ENCODE results near the gene VEZT.
"Not testable (repeated sequence)": the region's sequence is repeated elsewhere in the genome, so short reads cannot be mapped to it uniquely, and the experiment has no call there.

The VEZT gene

DNA sequence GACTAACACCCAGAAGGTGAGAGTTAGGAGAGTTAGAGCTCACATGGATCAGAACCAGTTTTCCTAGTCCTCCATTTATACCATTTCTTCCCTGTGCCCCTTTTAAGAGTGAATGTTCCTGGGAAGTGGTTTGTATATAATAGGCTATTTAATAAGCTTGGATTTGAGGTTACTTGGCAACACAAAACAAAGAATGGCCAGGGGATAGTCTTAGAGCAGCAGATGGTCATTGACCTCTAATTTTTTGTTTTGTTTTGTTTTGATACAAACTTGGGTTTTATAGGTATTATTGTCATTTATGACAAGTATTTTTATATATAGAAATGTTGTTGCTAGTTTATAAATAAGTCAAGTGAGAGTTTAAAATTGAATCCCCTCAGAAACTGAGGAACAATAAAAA is 35.8 kb downstream of the VEZT start:
- no peak for DNase-seq (ENCODE audit: low read depth in 3 of 3, low spot score in 1 of 3)

DNA sequence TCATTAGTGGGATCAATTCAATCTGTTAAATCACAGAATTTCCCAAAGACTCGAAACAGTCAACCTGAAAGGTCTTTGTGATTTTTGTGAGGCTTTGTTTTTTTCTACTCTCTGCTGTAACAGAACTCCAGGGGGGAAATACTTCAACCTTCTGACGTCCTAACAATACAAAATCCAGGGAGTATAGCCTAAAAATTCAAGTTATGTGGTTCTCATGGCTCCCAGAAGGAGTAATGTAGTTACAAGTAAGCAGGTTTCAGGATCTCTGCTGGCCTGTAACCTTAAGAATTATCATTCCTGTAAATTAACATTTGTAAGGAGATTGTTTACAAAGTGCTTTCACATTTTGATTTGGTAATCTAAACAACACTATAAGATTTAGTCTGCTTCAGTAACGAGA is 39.9 kb downstream of the VEZT start:
- no peak for DNase-seq (ENCODE audit: low read depth in 3 of 3, low spot score in 1 of 3)

DNA sequence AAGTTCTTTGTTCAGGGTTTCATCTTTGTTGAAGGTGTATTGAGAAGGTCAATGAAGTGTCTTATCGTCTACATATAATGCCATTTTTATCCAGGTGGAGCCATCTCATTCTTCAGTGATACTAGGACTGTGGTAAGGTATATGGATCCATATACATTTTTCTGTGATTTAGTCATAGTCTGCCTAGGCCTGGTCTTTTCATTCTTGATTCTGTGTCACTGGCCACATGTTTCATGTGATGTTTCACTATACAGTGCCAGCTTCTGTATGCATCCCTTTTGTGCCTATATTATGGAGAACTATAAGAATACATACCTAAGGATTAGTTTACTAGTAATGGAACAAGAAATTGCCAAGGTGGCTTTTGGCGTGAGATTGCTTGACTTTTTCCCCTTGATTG is 40.5 kb downstream of the VEZT start:
- DNase-seq (ENCODE audit: low read depth in 3 of 3, low spot score in 1 of 3): no peak

DNA sequence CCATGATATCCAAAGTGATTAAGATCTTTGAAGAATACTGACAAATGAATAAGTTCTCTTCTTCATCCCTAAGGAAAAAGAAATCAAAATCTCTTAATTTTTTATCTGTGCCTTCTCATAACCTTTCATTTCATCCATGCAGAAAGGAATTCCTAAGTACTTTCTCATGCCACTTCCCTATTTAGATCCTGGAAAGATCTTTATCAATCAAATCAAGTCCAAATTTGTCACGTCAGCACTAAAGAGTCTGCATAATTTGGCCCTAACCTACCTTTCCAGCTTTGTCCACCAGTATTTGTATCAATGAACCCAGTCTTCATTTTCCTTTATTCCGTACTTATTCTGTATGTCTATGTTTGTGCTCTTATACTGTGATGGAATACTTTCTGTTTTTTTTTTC is 41.2 kb downstream of the VEZT start:
- DNase-seq (ENCODE audit: low read depth in 3 of 3, low spot score in 1 of 3): no peak

GRCh38 chr12:95259368-95259767 is 41.8 kb downstream of the VEZT start:
- no peak for DNase-seq (ENCODE audit: low read depth in 3 of 3, low spot score in 1 of 3)

GRCh38 chr12:95261109-95261508 is 43.5 kb downstream of the VEZT start:
- DNase-seq (ENCODE audit: low read depth in 3 of 3, low spot score in 1 of 3): no peak

DNA sequence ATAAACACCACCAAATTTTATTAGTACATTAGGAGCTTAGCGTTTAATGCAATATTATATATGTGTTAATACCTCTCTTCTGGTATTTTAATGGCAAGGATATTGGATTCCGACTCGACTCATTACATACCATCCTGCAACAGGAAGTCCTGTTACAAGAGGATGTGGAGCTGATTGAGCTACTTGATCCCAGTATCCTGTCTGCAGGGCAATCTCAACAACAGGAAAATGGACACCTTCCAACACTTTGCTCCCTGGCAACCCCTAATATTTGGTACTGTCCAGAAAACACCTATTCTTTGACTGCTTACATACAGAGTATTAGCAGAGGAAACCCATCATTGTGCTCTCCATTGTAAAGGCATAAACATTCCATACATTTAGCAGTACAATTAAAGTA is 45.2 kb downstream of the VEZT start:
- no peak for DNase-seq (ENCODE audit: low read depth in 3 of 3, low spot score in 1 of 3)

- DNase-seq (ENCODE audit: low read depth in 3 of 3, low spot score in 1 of 3): no peak
Measured at GRCh38 chr12:95265765-95266164, 48.2 kb downstream of the VEZT start.

GRCh38 chr12:95266254-95266653 is 48.6 kb downstream of the VEZT start:
- DNase-seq (ENCODE audit: low read depth in 3 of 3, low spot score in 1 of 3): no peak

DNA sequence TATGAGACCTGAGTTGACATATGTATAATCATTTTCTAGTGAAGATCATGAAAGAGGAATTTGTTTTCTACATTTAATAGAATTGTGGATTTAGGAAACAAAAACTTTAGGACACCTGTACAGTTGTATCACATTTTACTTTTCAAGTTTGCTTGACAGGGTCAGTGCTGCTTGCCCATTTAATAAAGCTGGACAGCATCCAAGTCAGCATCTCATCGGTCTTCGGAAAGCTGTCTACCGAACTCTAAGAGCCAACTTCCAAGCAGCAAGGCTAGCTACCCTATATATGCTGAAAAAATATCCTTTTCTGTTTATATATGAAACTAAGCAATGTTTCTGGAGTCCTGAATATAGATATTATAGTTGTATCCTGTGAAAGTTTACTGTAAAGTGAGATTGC is 52.3 kb downstream of the VEZT start:
- DNase-seq (ENCODE audit: low read depth in 3 of 3, low spot score in 1 of 3): no peak

DNA sequence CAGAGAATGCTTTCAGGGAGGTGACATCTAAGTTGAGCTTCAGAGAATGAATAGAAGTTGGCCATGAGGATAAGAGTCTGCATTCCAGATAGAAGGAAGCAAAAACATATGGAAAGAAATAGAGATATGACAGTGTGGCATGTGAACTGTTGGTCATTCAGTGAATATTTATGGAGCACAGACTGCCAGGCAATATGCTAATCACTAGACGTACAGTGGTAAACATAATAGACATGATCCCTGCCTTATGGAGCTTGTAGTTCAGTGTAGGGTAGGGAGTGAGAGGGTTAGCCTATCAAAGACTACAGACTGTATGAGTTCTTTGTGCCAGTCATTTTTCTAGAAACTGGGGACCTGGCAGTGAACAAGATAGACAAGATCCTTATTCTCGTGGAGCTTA is 53.9 kb downstream of the VEZT start:
- no peak for DNase-seq (ENCODE audit: low read depth in 3 of 3, low spot score in 1 of 3)

GRCh38 chr12:95277139-95277538 is 59.5 kb downstream of the VEZT start:
- no peak for DNase-seq (ENCODE audit: low read depth in 3 of 3, low spot score in 1 of 3)

DNA sequence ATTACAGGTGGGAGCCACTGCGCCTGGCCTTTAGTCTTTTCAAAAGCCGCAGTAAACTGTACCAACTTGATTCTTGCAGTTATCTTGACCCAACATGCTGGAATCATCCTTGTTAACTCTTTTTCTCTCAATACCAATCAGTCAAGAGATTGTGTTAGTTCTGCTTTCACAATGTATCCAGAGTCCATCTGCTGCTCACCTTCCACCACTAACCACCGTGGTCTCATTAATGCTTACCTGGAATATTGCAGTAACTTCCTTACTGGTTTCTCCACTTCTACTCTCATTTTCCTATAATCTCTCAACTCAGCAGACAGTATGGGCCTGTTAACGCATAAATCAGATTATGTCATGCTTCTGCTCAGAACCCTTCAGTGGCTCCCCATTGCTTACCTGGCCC is 62.2 kb downstream of the VEZT start:
- no peak for DNase-seq (ENCODE audit: low read depth in 3 of 3, low spot score in 1 of 3)

DNA sequence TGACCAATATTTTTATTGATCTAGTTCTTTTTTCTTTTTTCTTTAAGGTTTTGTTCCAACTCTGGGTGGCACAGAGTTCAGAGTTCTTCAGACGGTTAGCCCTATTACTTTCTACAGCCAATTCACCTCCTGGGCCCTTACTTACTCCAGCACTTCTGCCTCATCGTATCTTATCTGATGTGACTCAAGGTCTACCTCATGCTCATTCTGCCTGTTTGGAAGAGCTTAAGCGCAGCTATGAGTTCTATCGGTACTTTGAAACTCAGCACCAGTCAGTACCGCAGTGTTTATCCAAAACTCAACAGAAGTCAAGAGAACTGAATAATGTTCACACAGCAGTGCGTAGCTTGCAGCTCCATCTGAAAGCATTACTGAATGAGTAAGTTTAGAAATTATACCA is 64.7 kb downstream of the VEZT start:
- no peak for DNase-seq (ENCODE audit: low read depth in 3 of 3, low spot score in 1 of 3)

- no peak for DNase-seq (ENCODE audit: low read depth in 3 of 3, low spot score in 1 of 3)
Measured at GRCh38 chr12:95283371-95283770, 65.8 kb downstream of the VEZT start.

- DNase-seq (ENCODE audit: low read depth in 3 of 3, low spot score in 1 of 3): no peak
Measured at GRCh38 chr12:95286713-95287112, 69.1 kb downstream of the VEZT start.

- DNase-seq (ENCODE audit: low read depth in 3 of 3, low spot score in 1 of 3): no peak
Measured at GRCh38 chr12:95291501-95291900, 73.9 kb downstream of the VEZT start.

- no peak for DNase-seq (ENCODE audit: low read depth in 3 of 3, low spot score in 1 of 3)
Measured at GRCh38 chr12:95298916-95299315, 81.3 kb downstream of the VEZT start.

DNA sequence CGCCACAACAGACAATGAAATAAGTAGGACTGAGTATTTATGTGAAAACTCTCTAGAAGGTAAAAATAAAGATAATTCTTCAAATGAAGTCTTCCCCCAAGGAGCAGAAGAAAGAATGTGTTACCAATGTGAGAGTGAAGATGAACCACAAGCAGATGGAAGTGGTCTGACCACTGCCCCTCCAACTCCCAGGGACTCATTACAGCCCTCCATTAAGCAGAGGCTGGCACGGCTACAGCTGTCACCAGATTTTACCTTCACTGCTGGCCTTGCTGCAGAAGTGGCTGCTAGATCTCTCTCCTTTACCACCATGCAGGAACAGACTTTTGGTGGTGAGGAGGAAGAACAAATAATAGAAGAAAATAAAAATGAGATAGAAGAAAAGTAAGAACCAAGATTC is 82.7 kb downstream of the VEZT start:
- DNase-seq (ENCODE audit: low read depth in 3 of 3, low spot score in 1 of 3): no peak

GRCh38 chr12:95303476-95303875 is 85.9 kb downstream of the VEZT start:
- DNase-seq (ENCODE audit: low read depth in 3 of 3, low spot score in 1 of 3): no peak

DNA sequence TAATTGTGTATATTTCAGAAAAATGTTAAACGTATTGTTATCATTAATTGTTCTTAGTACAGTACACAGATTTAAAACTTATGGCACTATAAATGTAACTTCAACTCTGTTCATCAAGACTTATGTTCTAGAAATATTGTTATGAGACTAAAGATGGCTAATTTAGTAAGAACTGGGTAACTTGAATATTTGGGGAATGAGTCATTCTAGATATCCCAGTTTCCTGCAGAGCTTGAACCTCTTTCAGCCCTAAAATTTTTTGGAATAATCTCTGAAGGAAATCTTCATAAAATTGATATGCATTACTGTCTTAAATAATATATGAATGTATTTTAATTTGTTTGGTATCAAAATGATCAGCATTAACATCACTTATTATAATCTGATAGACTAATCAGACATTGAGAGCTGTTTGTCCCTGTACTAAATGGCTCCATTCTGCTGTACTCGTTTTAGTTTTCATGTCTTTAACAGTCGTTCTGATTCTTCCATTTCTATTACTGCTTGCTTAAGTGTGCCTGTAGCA is 87.1 kb downstream of the VEZT start:
- no peak for DNase-seq (ENCODE audit: low read depth in 3 of 3, low spot score in 1 of 3)

GRCh38 chr12:95312656-95313055 is 95.0 kb downstream of the VEZT start:
- no peak for DNase-seq (ENCODE audit: low read depth in 3 of 3, low spot score in 1 of 3)

- not testable (repeated sequence) for DNase-seq (ENCODE audit: low read depth in 3 of 3, low spot score in 1 of 3)
Measured at GRCh38 chr12:95314756-95315155, 97.1 kb downstream of the VEZT start.

- DNase-seq (ENCODE audit: low read depth in 3 of 3, low spot score in 1 of 3): no peak
Measured at GRCh38 chr12:95316798-95317197, 99.2 kb downstream of the VEZT start.
